Activated T-helper 1 cell treated with anti-CD3 and anti-CD28 coated beads, Interleukin-12 subunit alpha, Interleukin-12 subunit beta, Interleukin-2, Interleukin-4 antibody, amounts not matched to agents 30 ng/mL and 10 ng/mL and 1 ng/mL, durations not matched to agents 14 hours and 24 hours and 36 hours (primary cell): ENCODE data around the gene FTO. TPM values are rescaled to one million over a fixed set of nuclear protein-coding genes. Genes with fewer than 3 reads are reported as not detected.

Experiments used
- DNase-seq: peaks from one replicate; pipeline ENCODE4 v3.0.0; 2021; ENCODE audit warnings: low spot score
- H3K27ac Mint-ChIP-seq: one replicate; pipeline ENCODE4 v1.8.0; 2021; ENCODE audit warnings: mild to moderate bottlenecking, mixed read lengths
- H3K27me3 Mint-ChIP-seq: one replicate; pipeline ENCODE4 v1.8.0; 2022; ENCODE audit warnings: mild to moderate bottlenecking, moderate library complexity, mixed read lengths; ENCODE audit not compliant: insufficient read depth
- H3K36me3 Mint-ChIP-seq: one replicate; pipeline ENCODE4 v1.8.0; 2021; ENCODE audit warnings: low read depth, mixed read lengths
- H3K4me1 Mint-ChIP-seq: one replicate; pipeline ENCODE4 v1.8.0; 2021; ENCODE audit warnings: low read depth, mixed read lengths
- H3K4me3 Mint-ChIP-seq: one replicate; pipeline ENCODE4 v1.8.0; 2021; ENCODE audit warnings: mild to moderate bottlenecking, moderate library complexity, mixed read lengths
- H3K9me3 Mint-ChIP-seq: one replicate; pipeline ENCODE4 v1.8.0; 2021; ENCODE audit warnings: mixed read lengths
- intact Hi-C: fragments of 100-400 bp; cut with micrococcal nuclease; formaldehyde crosslinking; loops from one replicate; pipeline ENCODE4 v1.15.1; 2024
- total RNA-seq: library from RNA; stranded (reverse); gene quantifications from 2 replicates; pipeline ENCODE4 v1.2.3, GENCODE V29; 2022

FTO gene
- total RNA-seq, 1 donor from 2014 or later, result 56.4 TPM

DNA sequence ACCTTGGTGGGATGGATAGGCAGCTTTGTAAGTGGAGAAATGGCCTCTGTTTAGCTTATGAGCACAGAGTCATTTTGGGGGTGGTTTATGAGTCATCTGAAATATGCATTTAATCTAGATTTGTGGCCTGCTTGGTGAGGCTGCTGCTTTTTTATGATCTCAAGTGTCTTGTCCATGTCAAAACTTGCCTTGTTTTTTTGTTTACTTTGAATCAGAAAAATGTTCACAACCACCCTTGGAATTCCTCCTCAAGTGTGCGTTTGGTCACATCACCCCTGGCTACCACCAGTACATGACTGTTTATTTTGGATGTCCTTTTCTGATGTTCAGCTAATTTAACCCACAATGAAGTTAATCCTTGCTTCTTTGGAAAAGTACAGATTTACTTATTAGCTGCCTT lies 64.6 kb downstream of the FTO start:
- intact Hi-C loops, result loop anchor here (2.0 kb wide), 1 partner anchor 24 kb away; no protein-coding TSS in a partner anchor
- Mint-ChIP-seq H3K9me3 (no peaks in the 10 kb centered on the region), H3K27me3 (no peaks in the 10 kb centered on the region), H3K36me3 (no peaks in the 10 kb centered on the region), H3K4me3 (no peak overlapping the region), H3K27ac (no peak overlapping the region), H3K4me1 (peaks cover 27% of the 10 kb centered on the region)
- no peak for DNase-seq

DNA sequence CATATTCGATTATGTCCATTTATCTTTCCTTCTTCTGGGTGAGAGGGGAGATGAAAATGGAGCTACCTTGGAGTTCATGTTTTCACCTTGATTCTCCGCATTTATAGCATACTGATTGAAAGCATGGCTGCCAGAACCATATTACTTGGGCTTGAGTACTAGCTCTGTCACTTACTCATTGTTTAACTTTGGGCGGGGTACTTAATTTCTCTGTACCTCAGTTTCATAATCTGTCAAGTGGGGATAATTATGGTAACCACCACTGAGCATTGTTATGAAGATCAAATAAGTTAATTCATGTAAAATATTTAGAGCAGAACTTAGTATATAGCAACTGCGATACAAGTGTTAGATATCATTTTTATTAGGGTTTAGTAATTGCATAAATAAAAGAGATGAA lies 65.2 kb downstream of the FTO start:
- intact Hi-C loops, result loop anchor here (2.0 kb wide), 1 partner anchor 24 kb away; no protein-coding TSS in a partner anchor
- Mint-ChIP-seq H3K4me1 (peaks cover 21% of the 10 kb centered on the region), H3K27me3 (no peaks in the 10 kb centered on the region), H3K9me3 (no peaks in the 10 kb centered on the region), H3K36me3 (no peaks in the 10 kb centered on the region), H3K4me3 (no peak overlapping the region), H3K27ac (no peak overlapping the region)
- DNase-seq, result no peak

DNA sequence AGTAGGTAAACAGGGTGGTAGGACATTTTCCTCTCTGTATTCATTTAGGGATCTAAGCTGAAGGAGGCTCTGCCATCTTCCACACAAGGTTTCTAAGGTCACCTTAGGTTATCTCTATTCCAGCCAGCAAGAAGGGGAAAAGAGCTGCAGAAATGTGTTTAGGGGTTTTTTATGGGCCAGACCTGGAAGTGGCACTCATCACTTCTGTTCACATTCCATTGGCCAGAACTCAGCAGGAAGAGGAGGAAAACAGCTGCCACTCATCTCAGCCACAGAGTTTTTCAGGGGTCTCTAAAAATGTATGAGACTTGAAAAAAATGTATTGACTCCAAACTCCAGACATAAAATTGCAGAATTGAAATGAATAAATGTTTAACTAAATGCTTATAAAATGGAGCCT lies 65.8 kb downstream of the FTO start:
- Mint-ChIP-seq H3K4me1 (peaks cover 19% of the 10 kb centered on the region), H3K4me3 (no peak overlapping the region), H3K9me3 (no peaks in the 10 kb centered on the region), H3K27me3 (no peaks in the 10 kb centered on the region), H3K36me3 (no peaks in the 10 kb centered on the region), H3K27ac (no peak overlapping the region)
- no peak for DNase-seq
- intact Hi-C loops, result loop anchor here (2.0 to 5.0 kb wide), 2 partner anchors 25 to 1188 kb away; no protein-coding TSS in a partner anchor

DNA sequence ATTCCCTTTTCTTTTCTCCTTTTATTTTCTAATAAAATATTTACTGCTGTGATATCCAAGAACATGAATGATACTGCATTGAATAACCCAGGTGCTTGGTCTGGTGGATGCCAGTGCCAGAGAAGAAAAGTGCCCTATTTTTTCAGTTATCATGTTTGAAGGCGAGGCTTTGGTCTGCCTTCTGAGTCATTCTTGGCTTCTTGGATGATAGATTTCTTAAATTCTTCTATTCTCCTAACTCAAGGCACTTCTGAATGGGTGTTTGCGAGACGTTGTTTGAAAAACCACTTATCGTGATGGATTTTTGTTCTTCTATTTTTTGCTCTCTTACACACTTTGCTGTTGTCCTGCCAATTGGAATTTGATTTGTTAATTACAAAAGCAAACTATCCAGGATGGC lies 66.7 kb downstream of the FTO start:
- Mint-ChIP-seq H3K27me3 (no peaks in the 10 kb centered on the region), H3K4me3 (no peak overlapping the region)
- intact Hi-C loops, result loop anchor here (5.0 kb wide), 1 partner anchor 1187 kb away; no protein-coding TSS in a partner anchor

DNA sequence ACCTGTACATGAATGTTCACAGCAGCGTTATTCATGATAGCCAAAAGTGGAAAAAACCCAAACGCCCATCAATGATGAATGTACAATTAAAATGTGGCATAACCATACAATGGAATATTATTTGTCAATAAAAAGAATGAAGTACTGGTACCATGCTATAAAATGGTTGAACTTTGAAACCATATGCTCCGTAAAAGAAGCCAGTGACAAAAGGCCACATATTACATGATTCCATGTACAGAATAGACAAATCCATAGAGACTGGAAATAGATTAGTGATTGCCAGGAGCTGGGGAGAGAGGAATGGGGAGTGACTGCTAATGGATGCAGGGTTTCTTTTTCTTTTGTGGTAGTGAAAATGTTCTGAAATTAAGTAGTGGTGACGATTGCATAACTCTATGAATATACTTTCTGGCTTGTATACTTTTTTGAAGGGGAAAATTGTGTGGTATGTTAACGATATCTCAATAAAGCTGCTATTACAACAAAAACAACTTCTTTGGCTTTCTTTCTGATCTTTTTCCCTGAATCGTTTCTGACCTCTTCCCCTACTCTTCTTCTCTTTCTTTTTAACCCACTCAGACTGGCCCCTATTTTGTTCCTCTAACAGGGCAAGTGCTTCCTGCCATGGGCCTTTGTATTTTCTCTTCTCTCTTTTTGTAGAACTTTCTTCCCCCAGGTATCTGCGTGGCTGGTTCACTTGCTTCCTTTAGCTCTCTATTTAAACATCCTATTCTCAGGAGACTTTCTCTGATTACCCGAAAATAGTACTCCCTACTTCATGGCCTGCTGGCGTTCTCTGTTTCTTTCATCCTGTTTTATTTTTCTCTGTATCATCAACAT lies 67.9 kb downstream of the FTO start:
- no peak for DNase-seq
- H3K4me1 Mint-ChIP-seq, result peaks cover 30% of the 10 kb centered on the region
- H3K27ac Mint-ChIP-seq, result no peak overlapping the region
- no peaks in the 10 kb centered on the region for H3K9me3 Mint-ChIP-seq
- H3K27me3 Mint-ChIP-seq, result no peaks in the 10 kb centered on the region
- no peaks in the 10 kb centered on the region for H3K36me3 Mint-ChIP-seq
- intact Hi-C loops, result loop anchor here (2.0 to 5.0 kb wide), 3 partner anchors 121 to 1185 kb away; no protein-coding TSS in a partner anchor
- no peak overlapping the region for H3K4me3 Mint-ChIP-seq

More for the DNA sequence above, 66.7 kb downstream of the FTO start:
- no peaks in the 10 kb centered on the region for H3K9me3 Mint-ChIP-seq
- no peak overlapping the region for H3K27ac Mint-ChIP-seq
- H3K36me3 Mint-ChIP-seq, result no peaks in the 10 kb centered on the region
- H3K4me1 Mint-ChIP-seq, result peaks cover 24% of the 10 kb centered on the region
- no peak for DNase-seq

DNA sequence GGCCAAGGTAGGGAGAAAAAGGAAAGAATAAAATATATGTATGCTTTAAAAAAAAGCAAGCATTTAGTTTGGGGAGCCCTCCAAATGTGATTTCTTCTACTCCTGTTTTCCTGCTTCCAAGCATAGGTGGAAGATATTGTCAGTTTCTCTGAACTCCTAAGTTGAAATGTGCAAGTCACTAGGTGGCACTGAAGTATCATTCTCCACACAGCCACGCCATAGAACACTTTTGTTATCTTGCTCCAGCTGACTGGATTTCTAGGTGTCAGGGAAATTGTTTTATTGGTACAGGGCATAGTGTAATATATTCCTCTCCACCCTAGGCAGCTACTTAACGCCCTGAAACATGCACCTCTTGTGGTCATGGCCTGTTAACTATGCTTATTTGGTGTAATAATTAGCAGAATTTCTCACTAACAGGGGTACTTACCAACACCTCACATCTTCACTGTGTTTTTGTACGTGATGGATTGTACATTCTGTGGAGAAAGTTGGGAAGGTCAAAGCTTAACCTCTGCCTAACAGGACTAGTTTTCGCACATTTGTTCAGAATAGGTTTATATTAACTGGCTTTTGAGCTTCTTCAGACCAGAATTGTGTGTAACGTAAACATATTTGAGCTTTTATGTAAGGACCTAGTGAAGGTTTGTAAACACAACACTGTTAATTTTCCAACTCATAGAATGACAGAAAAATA lies 69.3 kb downstream of the FTO start:
- no peak for DNase-seq
- Mint-ChIP-seq H3K27me3 (no peaks in the 10 kb centered on the region), H3K4me3 (no peak overlapping the region), H3K9me3 (no peaks in the 10 kb centered on the region), H3K4me1 (peaks cover 27% of the 10 kb centered on the region), H3K36me3 (no peaks in the 10 kb centered on the region), H3K27ac (no peak overlapping the region)
- intact Hi-C loops, result loop anchor here (2.0 to 5.0 kb wide), 3 partner anchors 120 to 1184 kb away; no protein-coding TSS in a partner anchor

DNA sequence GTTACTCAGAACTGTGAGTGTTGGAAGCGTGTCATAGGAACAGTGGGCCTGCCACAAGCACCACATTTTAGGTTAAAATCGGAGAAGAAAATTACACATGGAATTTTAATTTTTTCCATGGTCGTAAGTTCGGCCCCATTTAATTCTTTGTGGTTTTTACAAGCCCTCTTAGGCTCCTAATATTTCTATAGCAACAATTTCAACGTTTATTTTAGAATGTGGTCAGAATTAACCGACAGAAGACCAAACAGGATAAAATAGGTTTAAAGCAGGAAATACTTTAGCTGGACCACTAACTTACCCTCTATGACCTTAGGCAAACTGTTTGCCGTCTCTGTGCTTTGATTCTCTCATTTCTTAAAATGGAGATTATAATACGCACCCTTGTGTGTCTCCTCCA lies 69.9 kb downstream of the FTO start:
- H3K4me1 Mint-ChIP-seq, result peaks cover 21% of the 10 kb centered on the region
- H3K27ac Mint-ChIP-seq, result no peak overlapping the region
- no peaks in the 10 kb centered on the region for H3K27me3 Mint-ChIP-seq
- no peak overlapping the region for H3K4me3 Mint-ChIP-seq
- no peaks in the 10 kb centered on the region for H3K36me3 Mint-ChIP-seq
- no peak for DNase-seq
- no peaks in the 10 kb centered on the region for H3K9me3 Mint-ChIP-seq
- intact Hi-C loops, result loop anchor here (2.0 to 5.0 kb wide), 3 partner anchors 119 to 1183 kb away; no protein-coding TSS in a partner anchor

DNA sequence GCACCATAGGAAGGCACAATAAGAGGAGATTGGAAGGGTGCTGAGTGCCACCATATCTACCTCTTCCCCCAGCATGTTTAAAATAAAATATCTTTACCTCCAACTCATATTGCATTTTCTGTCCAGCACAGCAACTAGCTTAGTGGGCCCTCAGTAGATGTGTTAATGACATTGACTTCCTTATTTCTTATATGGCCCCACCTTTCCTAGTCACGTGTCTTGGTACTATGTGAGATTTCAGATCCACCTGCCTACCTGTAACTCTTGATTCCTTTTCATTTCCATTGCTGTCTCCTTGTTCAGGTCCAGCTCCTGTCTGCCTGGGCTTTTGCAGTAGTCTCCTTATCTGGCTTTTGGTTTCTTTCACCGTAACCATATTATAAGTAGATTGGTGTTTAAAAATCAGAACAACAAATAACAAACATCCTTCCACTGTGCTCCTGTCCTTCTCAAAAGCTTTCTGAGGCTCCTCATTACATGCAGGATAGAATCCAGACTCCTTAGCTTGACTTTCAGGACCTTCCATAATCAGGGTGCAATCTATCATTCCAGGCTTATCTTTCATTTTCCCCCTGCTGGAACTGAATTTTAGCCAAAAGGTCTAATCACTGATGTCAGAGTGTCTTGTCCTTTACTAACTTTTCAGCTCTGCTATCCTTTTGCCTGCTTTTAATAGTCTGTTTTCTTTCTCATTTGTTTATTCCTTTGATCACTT lies 71.3 kb downstream of the FTO start:
- no peak overlapping the region for H3K27ac Mint-ChIP-seq
- no peak overlapping the region for H3K4me3 Mint-ChIP-seq
- no peaks in the 10 kb centered on the region for H3K27me3 Mint-ChIP-seq
- no peaks in the 10 kb centered on the region for H3K36me3 Mint-ChIP-seq
- no peak for DNase-seq
- intact Hi-C loops, result no loop called here
- peaks cover 16% of the 10 kb centered on the region for H3K4me1 Mint-ChIP-seq
- H3K9me3 Mint-ChIP-seq, result no peaks in the 10 kb centered on the region

DNA sequence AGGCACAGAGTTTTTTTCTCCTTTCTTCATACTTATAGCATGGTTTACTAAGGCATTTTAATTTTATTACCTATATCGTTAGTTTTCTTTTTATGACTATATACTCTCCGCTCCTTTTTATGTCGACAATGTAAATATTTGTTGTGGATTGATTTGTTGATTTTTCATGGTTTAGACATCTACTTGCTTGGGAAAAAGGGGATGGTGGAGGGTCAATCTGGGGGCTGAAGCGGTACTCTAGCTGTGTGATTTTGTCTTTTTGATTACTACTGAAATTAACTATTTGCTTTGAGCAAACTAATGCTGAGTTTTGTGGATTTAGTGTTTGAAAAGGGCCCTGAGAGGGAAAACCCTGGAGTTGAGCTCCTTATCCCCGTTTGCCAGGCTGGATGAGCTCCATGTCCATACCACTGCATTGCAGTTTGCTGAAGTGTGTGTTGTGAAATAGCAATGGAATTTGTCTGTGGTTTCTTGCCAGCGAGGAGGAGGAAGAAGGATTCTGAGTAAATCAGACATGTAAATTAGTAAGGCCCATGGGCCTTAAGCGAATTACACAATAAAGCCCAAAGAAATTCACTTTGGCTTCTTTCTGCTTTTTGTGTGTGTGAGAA lies 72.0 kb downstream of the FTO start:
- no peak overlapping the region for H3K27ac Mint-ChIP-seq
- no peaks in the 10 kb centered on the region for H3K36me3 Mint-ChIP-seq
- H3K4me1 Mint-ChIP-seq, result peaks cover 19% of the 10 kb centered on the region
- no peaks in the 10 kb centered on the region for H3K9me3 Mint-ChIP-seq
- intact Hi-C loops, result no loop called here
- no peak for DNase-seq
- H3K4me3 Mint-ChIP-seq, result no peak overlapping the region
- H3K27me3 Mint-ChIP-seq, result no peaks in the 10 kb centered on the region

DNA sequence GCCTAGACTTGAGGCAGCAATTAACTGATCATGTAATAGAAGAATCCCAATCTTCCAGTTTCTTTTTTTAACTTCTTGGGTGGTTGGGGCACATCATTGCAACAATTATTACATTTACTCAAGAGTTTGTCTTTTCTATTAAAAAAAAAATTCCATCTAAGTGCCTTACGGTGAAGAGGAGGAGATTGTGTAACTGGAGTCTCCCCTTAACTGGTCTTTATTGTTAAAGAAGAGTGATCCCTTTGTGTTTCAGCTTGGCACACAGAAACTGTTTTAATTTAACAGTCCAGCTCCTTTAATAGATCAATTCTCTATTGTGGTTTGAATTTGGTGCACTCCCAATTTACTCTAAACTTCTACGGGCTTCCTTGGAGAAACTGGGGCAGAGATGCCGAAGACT lies 75.2 kb downstream of the FTO start:
- intact Hi-C loops, result no loop called here
- no peak overlapping the region for H3K27ac Mint-ChIP-seq
- no peak for DNase-seq
- H3K27me3 Mint-ChIP-seq, result no peaks in the 10 kb centered on the region
- H3K4me3 Mint-ChIP-seq, result no peak overlapping the region
- peaks cover 31% of the 10 kb centered on the region for H3K4me1 Mint-ChIP-seq
- H3K36me3 Mint-ChIP-seq, result no peaks in the 10 kb centered on the region
- no peaks in the 10 kb centered on the region for H3K9me3 Mint-ChIP-seq

DNA sequence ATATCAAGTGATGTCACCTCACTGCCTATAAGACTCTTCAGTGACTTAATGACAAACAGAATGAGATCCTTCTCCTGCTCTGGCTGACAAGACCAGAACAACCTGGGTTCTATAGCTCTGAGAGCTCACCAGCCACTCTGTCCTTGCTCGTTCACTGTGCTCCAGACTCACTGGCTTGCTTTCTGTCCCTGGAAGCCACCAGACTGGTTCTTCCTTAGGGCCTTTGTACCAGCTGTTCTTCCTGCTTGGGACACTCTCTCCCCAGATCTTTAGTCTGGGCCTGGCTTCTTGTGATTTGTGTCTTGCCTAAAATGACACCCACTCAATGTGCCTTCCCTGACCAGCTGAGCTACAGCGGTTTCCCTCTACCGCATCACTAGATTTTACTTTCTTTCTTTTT lies 76.1 kb downstream of the FTO start:
- intact Hi-C loops, result no loop called here
- no peak for DNase-seq
- Mint-ChIP-seq H3K27me3 (no peaks in the 10 kb centered on the region), H3K9me3 (no peaks in the 10 kb centered on the region), H3K4me1 (peaks cover 31% of the 10 kb centered on the region), H3K36me3 (no peaks in the 10 kb centered on the region), H3K27ac (no peak overlapping the region), H3K4me3 (no peak overlapping the region)

DNA sequence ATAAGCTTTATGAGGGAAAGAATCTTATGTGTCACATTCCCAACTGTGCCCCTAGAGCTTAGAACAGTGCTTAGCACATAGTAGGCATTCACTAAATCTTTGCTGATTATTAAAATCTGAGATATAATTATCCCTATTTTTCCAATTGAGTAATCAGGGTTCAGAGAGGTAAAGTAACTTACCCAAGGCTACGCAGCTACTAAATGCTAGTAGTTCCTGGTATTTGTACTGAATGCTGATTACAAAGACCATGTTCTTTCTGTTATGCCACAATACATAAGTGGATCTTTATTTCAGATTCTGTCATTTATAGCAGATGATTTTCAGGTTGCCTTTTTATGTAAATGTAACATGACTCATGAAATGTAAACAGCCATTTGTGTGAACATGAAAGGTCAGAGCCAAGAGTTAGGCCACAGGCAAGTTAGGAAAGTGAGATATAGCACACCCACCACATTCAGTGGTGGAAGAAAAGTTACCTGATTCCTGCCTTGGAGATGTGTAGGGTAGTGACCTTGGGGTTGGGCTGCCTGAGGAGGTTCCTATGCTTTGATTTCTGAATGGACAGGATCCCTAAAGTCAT lies 77.2 kb downstream of the FTO start:
- no peak for DNase-seq
- intact Hi-C loops, result no loop called here
- Mint-ChIP-seq H3K27ac (no peak overlapping the region), H3K4me3 (no peak overlapping the region), H3K9me3 (no peaks in the 10 kb centered on the region), H3K4me1 (peaks cover 21% of the 10 kb centered on the region), H3K36me3 (peaks cover 1% of the 10 kb centered on the region), H3K27me3 (no peaks in the 10 kb centered on the region)
